ENCODE results near the gene FAM117B. TPM values are rescaled to one million over a fixed set of nuclear protein-coding genes. Genes with fewer than 3 reads are reported as not detected.
"Not testable (repeated sequence)": the region's sequence is repeated elsewhere in the genome, so short reads cannot be mapped to it uniquely, and the experiment has no call there.

FAM117B gene
- total RNA-seq, 2 donors from 2014 or later, result 11.4 to 16.7 TPM

DNA sequence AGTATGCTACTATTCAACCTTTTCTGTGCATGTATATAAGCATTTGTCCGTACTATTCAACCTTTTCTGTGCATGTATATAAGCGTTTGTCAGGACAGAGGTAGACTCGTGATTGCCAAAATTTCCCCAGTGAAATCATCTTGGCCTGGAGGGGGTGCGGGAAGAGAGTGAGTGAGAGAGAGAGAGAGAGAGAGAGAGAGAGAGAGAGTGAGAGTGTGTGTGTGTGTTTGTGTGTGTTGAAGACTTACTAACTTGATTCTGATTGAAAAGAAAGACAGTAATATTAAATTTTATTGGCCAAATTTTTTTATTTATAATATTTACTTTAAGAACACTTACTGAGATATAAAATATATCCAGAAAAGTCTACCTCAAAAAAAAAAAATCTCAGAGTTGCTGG lies 19.1 kb downstream of the FAM117B start:
- Mint-ChIP-seq H3K9me3 (no peaks in the 10 kb centered on the region), H3K4me3 (peak overlapping the region; percentile 13 to 18), H3K4me1 (ENCODE audit: low read depth) (peaks cover 83% of the 10 kb centered on the region), H3K27me3 (ENCODE audit: low read depth) (no peaks in the 10 kb centered on the region), H3K36me3 (ENCODE audit: insufficient read depth in 2 of 2) (no peaks in the 10 kb centered on the region), H3K27ac (no peak overlapping the region)
- no peak for ATAC-seq (replicated peaks in 1 of 2)
- DNase-seq, result no peak

DNA sequence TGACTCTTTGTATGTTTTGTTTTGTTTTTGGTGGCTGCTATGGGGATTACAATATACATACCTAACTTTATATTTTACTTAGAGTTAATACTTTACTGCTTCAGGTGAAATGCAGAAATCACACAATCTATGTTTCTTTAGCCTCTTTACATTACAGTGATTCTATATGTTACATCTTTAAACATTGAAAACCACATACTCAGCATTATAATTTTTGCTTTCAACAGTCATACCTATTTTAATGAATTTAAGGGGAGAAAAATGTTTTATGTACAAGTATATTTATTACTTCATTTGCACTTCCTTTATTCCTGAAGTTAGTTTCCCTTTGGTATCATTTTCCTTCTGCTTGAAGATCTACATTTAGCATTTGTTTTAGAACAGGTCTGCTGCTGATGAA lies 23.1 kb downstream of the FAM117B start:
- no peaks in the 10 kb centered on the region for H3K36me3 Mint-ChIP-seq (ENCODE audit: insufficient read depth in 2 of 2)
- peaks cover 88% of the 10 kb centered on the region for H3K4me1 Mint-ChIP-seq (ENCODE audit: low read depth)
- H3K9me3 Mint-ChIP-seq, result no peaks in the 10 kb centered on the region
- H3K27ac Mint-ChIP-seq, result peak overlapping the region; percentile 72
- H3K4me3 Mint-ChIP-seq, result peak overlapping the region; percentile 49 to 69
- no peaks in the 10 kb centered on the region for H3K27me3 Mint-ChIP-seq (ENCODE audit: low read depth)
- ATAC-seq (replicated peaks in 1 of 2) (no peak), DNase-seq (no peak)

GRCh38 chr2:202660796-202661195 lies 26.0 kb downstream of the FAM117B start:
- peaks cover 88% of the 10 kb centered on the region for H3K4me1 Mint-ChIP-seq (ENCODE audit: low read depth)
- ATAC-seq (replicated peaks in 1 of 2) (no peak), DNase-seq (no peak)
- no peak overlapping the region for H3K27ac Mint-ChIP-seq
- no peak overlapping the region for H3K4me3 Mint-ChIP-seq
- no peaks in the 10 kb centered on the region for H3K9me3 Mint-ChIP-seq
- no peaks in the 10 kb centered on the region for H3K27me3 Mint-ChIP-seq (ENCODE audit: low read depth)
- no peaks in the 10 kb centered on the region for H3K36me3 Mint-ChIP-seq (ENCODE audit: insufficient read depth in 2 of 2)

DNA sequence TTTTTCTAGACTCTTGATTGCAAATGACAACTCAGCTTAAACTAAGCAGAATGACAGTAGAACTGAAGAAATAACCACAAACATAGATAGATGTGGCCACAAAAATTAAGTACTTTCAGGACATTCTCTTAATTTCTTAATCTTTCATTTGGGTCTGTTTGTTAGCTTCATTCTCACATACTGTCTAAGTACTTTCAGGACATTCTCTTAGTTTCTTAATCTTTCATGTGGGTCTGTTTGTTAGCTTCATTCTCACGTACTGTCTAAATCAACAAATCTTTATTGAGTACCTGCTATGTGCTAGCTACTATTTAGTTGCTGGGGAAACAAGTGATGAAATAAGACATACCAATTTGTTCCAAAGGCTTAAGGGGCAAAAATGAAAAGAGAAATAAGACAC lies 35.1 kb downstream of the FAM117B start:
- DNase-seq (no peak), ATAC-seq (replicated peaks in 1 of 2) (peak; percentile 59 to 76)
- Mint-ChIP-seq H3K27ac (peak overlapping the region; percentile 84), H3K36me3 (ENCODE audit: insufficient read depth in 2 of 2) (no peaks in the 10 kb centered on the region), H3K9me3 (no peaks in the 10 kb centered on the region), H3K4me1 (ENCODE audit: low read depth) (peaks cover 87% of the 10 kb centered on the region), H3K27me3 (ENCODE audit: low read depth) (no peaks in the 10 kb centered on the region), H3K4me3 (peak overlapping the region; percentile 80 to 86)

GRCh38 chr2:202671317-202672035 lies 36.7 kb downstream of the FAM117B start:
- Mint-ChIP-seq H3K27ac (no peak overlapping the region), H3K27me3 (ENCODE audit: low read depth) (no peaks in the 10 kb centered on the region), H3K4me3 (no peak overlapping the region), H3K36me3 (ENCODE audit: insufficient read depth in 2 of 2) (peaks cover 0 to 2% of the 10 kb centered on the region in 2 donors), H3K9me3 (no peaks in the 10 kb centered on the region), H3K4me1 (ENCODE audit: low read depth) (peaks cover 80% of the 10 kb centered on the region)
- no peak for DNase-seq
- ATAC-seq (replicated peaks in 1 of 2), result no peak

DNA sequence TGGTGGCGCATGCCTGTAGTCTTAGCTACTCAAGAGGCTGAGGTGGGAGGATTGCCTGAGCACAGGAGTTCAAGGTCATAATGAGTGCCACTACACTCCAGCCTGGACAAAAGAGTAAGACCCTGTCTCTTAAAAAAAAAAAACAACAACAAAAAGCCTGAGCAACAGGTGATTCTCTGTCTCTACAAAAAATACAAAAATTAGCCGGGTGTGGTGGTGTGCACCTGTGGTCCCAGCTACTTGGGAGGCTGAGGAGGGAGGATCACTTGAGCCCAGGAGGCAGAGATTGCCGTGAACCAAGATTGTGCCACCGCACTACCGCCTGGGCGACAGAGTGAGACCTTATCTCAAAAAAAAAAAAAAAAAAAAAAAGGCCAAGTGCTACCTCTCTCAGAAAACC lies 40.3 kb downstream of the FAM117B start:
- H3K4me3 Mint-ChIP-seq; ATAC-seq (replicated peaks in 1 of 2); DNase-seq; H3K27me3 Mint-ChIP-seq (ENCODE audit: low read depth); H3K27ac Mint-ChIP-seq; H3K9me3 Mint-ChIP-seq: not testable (repeated sequence)
- Mint-ChIP-seq H3K4me1 (ENCODE audit: low read depth) (peaks cover 62% of the 10 kb centered on the region), H3K36me3 (ENCODE audit: insufficient read depth in 2 of 2) (peaks cover 8 to 17% of the 10 kb centered on the region in 2 donors)

- ATAC-seq (replicated peaks in 1 of 2) (no peak), DNase-seq (no peak)
- H3K36me3 Mint-ChIP-seq (ENCODE audit: insufficient read depth in 2 of 2), result peaks cover 13 to 31% of the 10 kb centered on the region in 2 donors
- no peak overlapping the region for H3K27ac Mint-ChIP-seq
- no peak overlapping the region for H3K4me3 Mint-ChIP-seq
- H3K27me3 Mint-ChIP-seq (ENCODE audit: low read depth), result no peaks in the 10 kb centered on the region
- H3K4me1 Mint-ChIP-seq (ENCODE audit: low read depth), result peaks cover 34% of the 10 kb centered on the region
- H3K9me3 Mint-ChIP-seq, result peaks cover 8 to 12% of the 10 kb centered on the region in 2 donors
These were observed 45.2 kb downstream of the FAM117B start for GRCh38 chr2:202679980-202680379.

DNA sequence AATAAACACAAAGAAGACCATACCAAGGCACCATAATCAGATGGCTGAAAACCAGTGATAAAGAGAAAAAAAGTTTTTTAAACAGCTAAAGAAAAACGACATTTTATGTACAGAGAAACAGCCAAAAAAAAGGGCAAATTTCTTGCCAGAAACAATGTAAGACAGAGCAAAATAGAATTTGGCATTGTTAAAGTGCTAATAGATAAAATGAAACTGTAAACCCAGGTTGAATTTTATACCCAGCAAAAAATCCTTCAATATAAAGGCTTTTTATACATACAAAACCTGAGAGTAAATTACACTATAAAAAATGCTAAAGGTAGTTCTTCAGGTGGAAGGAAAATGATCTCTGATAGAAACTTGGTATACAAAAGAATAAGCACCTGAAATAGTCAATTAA lies 45.7 kb downstream of the FAM117B start:
- H3K4me3 Mint-ChIP-seq, result no peak overlapping the region
- H3K36me3 Mint-ChIP-seq (ENCODE audit: insufficient read depth in 2 of 2), result peaks cover 13 to 29% of the 10 kb centered on the region in 2 donors

GRCh38 chr2:202681688-202682205 lies 47.0 kb downstream of the FAM117B start:
- Mint-ChIP-seq H3K4me3 (no peak overlapping the region), H3K36me3 (ENCODE audit: insufficient read depth in 2 of 2) (peaks cover 13 to 28% of the 10 kb centered on the region in 2 donors), H3K27me3 (ENCODE audit: low read depth) (no peaks in the 10 kb centered on the region), H3K9me3 (peaks cover 8 to 12% of the 10 kb centered on the region in 2 donors), H3K4me1 (ENCODE audit: low read depth) (peaks cover 26% of the 10 kb centered on the region), H3K27ac (no peak overlapping the region)
- ATAC-seq (replicated peaks in 1 of 2) (no peak), DNase-seq (no peak)

More for the DNA sequence above, 45.7 kb downstream of the FAM117B start:
- peaks cover 28% of the 10 kb centered on the region for H3K4me1 Mint-ChIP-seq (ENCODE audit: low read depth)
- H3K27me3 Mint-ChIP-seq (ENCODE audit: low read depth), result no peaks in the 10 kb centered on the region
- H3K9me3 Mint-ChIP-seq, result peaks cover 8 to 12% of the 10 kb centered on the region in 2 donors
- DNase-seq, result no peak
- ATAC-seq (replicated peaks in 1 of 2), result no peak
- no peak overlapping the region for H3K27ac Mint-ChIP-seq

DNA sequence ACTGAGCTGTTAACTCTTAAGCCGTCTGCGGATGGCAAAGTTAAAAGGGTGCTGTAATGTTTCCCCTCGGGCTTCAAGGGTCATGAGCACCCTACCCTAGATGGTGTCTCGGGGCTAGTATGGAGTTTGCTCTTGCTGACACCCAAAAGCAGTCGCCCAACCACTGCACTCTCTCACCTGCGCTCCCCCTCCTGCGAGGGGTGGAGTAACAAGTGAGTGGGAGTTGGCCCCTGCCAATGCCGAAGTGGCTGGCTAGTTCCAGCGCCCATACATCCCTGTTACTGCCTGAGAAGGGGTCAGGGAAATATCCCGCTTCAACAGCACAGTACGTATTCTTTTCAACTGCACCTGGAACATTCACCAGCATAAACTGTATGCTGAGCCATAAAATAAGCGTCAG lies 47.5 kb downstream of the FAM117B start:
- peaks cover 31% of the 10 kb centered on the region for H3K4me1 Mint-ChIP-seq (ENCODE audit: low read depth)
- DNase-seq, result no peak
- H3K4me3 Mint-ChIP-seq, result no peak overlapping the region
- peak overlapping the region; percentile 46 for H3K27ac Mint-ChIP-seq
- peaks cover 8 to 12% of the 10 kb centered on the region in 2 donors for H3K9me3 Mint-ChIP-seq
- no peaks in the 10 kb centered on the region for H3K27me3 Mint-ChIP-seq (ENCODE audit: low read depth)
- ATAC-seq (replicated peaks in 1 of 2), result no peak
- H3K36me3 Mint-ChIP-seq (ENCODE audit: insufficient read depth in 2 of 2), result peaks cover 13 to 28% of the 10 kb centered on the region in 2 donors

GRCh38 chr2:202687276-202687675 lies 52.5 kb downstream of the FAM117B start:
- H3K4me1 Mint-ChIP-seq (ENCODE audit: low read depth), result peaks cover 47% of the 10 kb centered on the region
- H3K9me3 Mint-ChIP-seq, result no peaks in the 10 kb centered on the region
- no peak overlapping the region for H3K27ac Mint-ChIP-seq
- no peak for ATAC-seq (replicated peaks in 1 of 2)
- H3K4me3 Mint-ChIP-seq, result no peak overlapping the region
- no peak for DNase-seq
- peaks cover 0 to 2% of the 10 kb centered on the region in 2 donors for H3K36me3 Mint-ChIP-seq (ENCODE audit: insufficient read depth in 2 of 2)
- no peaks in the 10 kb centered on the region for H3K27me3 Mint-ChIP-seq (ENCODE audit: low read depth)

- peaks cover 59% of the 10 kb centered on the region for H3K4me1 Mint-ChIP-seq (ENCODE audit: low read depth)
- ATAC-seq (replicated peaks in 1 of 2) (no peak), DNase-seq (no peak)
- peak overlapping the region; percentile 40 for H3K27ac Mint-ChIP-seq
- H3K9me3 Mint-ChIP-seq, result no peaks in the 10 kb centered on the region
- H3K4me3 Mint-ChIP-seq, result no peak overlapping the region
- no peaks in the 10 kb centered on the region for H3K36me3 Mint-ChIP-seq (ENCODE audit: insufficient read depth in 2 of 2)
- H3K27me3 Mint-ChIP-seq (ENCODE audit: low read depth), result no peaks in the 10 kb centered on the region
These were observed 54.7 kb downstream of the FAM117B start for GRCh38 chr2:202689459-202689858.

DNA sequence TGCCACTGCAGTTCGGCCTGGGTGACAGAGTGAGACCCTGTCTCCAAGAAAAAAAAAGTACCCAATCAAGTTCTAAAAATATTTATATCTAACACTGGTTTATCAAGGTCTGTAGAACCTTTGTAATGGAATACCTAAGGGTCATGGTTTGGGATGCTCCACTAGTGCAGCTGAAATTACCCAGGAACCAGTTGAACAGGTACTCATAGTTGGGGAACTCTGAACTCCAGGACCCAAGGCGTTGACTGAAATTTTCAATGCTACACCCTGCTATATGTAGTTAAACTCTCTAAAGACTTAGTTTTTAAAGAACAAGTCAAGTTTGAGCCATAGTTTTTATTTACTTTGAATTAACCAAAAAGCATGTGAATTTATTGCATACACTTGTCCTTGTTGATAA lies 55.1 kb downstream of the FAM117B start:
- ATAC-seq (replicated peaks in 1 of 2) (no peak), DNase-seq (no peak)
- Mint-ChIP-seq H3K4me1 (ENCODE audit: low read depth) (peaks cover 64% of the 10 kb centered on the region), H3K27me3 (ENCODE audit: low read depth) (no peaks in the 10 kb centered on the region), H3K9me3 (no peaks in the 10 kb centered on the region), H3K27ac (peak overlapping the region; percentile 71), H3K4me3 (peak overlapping the region; percentile 8 to 71), H3K36me3 (ENCODE audit: insufficient read depth in 2 of 2) (no peaks in the 10 kb centered on the region)

Data from activated T-cell treated with anti-CD3 and anti-CD28 coated beads, Interleukin-2, amount 50 U/mL, for 72 hours (primary cell).